Duodenal mucosa (tissue), 2 donors: ENCODE measurements around the gene RAPGEF5.

Experiments
- H3K27ac ChIP-seq: one replicate; pipeline ENCODE4 v1.7.0; 2013; ENCODE audit warnings: low read depth, low read length
- H3K27me3 ChIP-seq, 2 donors: one replicate each; pipeline ENCODE4 v1.7.0; 2013; ENCODE audit warnings: low read length in 2 of 2, control low read depth in 1 of 2; ENCODE audit not compliant: insufficient read depth in 2 of 2, control insufficient read depth in 1 of 2
- H3K36me3 ChIP-seq, 2 donors: one replicate each; pipeline ENCODE4 v1.7.0; 2013; ENCODE audit warnings: low read length in 2 of 2, control low read depth in 1 of 2; ENCODE audit not compliant: insufficient read depth in 2 of 2, control insufficient read depth in 1 of 2
- H3K4me1 ChIP-seq, 2 donors: one replicate each; pipeline ENCODE4 v1.7.0; 2013; ENCODE audit warnings: low read length in 2 of 2, control low read depth in 1 of 2; ENCODE audit not compliant: insufficient read depth in 2 of 2, control insufficient read depth in 1 of 2
- H3K4me3 ChIP-seq, 2 donors: one replicate each; pipeline ENCODE4 v1.7.0; 2013; ENCODE audit warnings: low read length in 2 of 2, low read depth in 1 of 2
- H3K9ac ChIP-seq, 2 donors: one replicate each; pipeline ENCODE4 v1.7.0; 2013; ENCODE audit warnings: low read length in 2 of 2, low read depth in 1 of 2
- H3K9me3 ChIP-seq, 2 donors: one replicate each; pipeline ENCODE4 v1.7.0; 2013; ENCODE audit warnings: low read length in 2 of 2, control low read depth in 1 of 2; ENCODE audit not compliant: control insufficient read depth in 1 of 2

The RAPGEF5 gene

GRCh38 chr7:22252936-22253536 is 103.9 kb downstream of the RAPGEF5 start:
- Histone ChIP-seq H3K36me3 (peaks cover 0 to 4% of the 10 kb centered on the region in 2 donors), H3K4me3 (no peak overlapping the region), H3K9me3 (no peaks in the 10 kb centered on the region), H3K4me1 (peaks cover 0 to 16% of the 10 kb centered on the region in 2 donors), H3K9ac (no peak overlapping the region), H3K27ac (no peak overlapping the region), H3K27me3 (no peaks in the 10 kb centered on the region)

GRCh38 chr7:22252016-22252415 is 104.9 kb downstream of the RAPGEF5 start:
- no peaks in the 10 kb centered on the region for H3K27me3 ChIP-seq
- H3K9ac ChIP-seq: no peak overlapping the region
- H3K4me3 ChIP-seq: no peak overlapping the region
- H3K4me1 ChIP-seq: peaks cover 0 to 16% of the 10 kb centered on the region in 2 donors
- H3K27ac ChIP-seq: no peak overlapping the region
- H3K9me3 ChIP-seq: no peaks in the 10 kb centered on the region
- peaks cover 0 to 4% of the 10 kb centered on the region in 2 donors for H3K36me3 ChIP-seq

DNA sequence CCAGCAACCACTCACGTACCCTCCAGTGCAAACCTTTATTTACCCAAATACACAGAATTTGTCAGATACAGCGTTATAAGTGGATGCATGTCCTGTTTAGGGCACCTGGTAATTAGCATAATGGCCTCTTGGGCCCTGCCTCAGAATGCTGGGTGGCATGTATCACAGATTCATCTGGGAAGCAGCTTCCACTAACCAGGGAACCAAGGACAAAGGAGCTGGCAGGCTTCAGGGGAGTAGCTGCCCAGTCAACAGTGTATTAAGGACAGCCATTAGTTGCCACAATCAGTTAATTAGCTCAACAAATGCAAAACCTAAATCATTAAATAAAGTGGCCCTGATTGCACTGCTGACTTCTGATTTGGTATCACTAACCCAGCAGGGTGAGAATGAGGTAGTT is 105.7 kb downstream of the RAPGEF5 start:
- peaks cover 0 to 1% of the 10 kb centered on the region in 2 donors for H3K9me3 ChIP-seq
- H3K9ac ChIP-seq: no peak overlapping the region
- peaks cover 0 to 4% of the 10 kb centered on the region in 2 donors for H3K36me3 ChIP-seq
- H3K4me3 ChIP-seq: no peak overlapping the region
- peaks cover 0 to 11% of the 10 kb centered on the region in 2 donors for H3K4me1 ChIP-seq
- H3K27ac ChIP-seq: no peak overlapping the region
- H3K27me3 ChIP-seq: no peaks in the 10 kb centered on the region

- Histone ChIP-seq H3K9me3 (peaks cover 0 to 7% of the 10 kb centered on the region in 2 donors), H3K27me3 (no peaks in the 10 kb centered on the region), H3K27ac (no peak overlapping the region), H3K4me3 (no peak overlapping the region), H3K9ac (no peak overlapping the region), H3K4me1 (peaks cover 0 to 4% of the 10 kb centered on the region in 2 donors), H3K36me3 (peaks cover 0 to 4% of the 10 kb centered on the region in 2 donors)
Observed at GRCh38 chr7:22250390-22250789, 106.6 kb downstream of the RAPGEF5 start.

GRCh38 chr7:22248111-22248809 is 108.7 kb downstream of the RAPGEF5 start:
- Histone ChIP-seq H3K4me3 (no peak overlapping the region), H3K27me3 (no peaks in the 10 kb centered on the region), H3K4me1 (peaks cover 0 to 4% of the 10 kb centered on the region in 2 donors), H3K9me3 (peaks cover 0 to 7% of the 10 kb centered on the region in 2 donors), H3K36me3 (no peaks in the 10 kb centered on the region), H3K27ac (no peak overlapping the region), H3K9ac (no peak overlapping the region)

DNA sequence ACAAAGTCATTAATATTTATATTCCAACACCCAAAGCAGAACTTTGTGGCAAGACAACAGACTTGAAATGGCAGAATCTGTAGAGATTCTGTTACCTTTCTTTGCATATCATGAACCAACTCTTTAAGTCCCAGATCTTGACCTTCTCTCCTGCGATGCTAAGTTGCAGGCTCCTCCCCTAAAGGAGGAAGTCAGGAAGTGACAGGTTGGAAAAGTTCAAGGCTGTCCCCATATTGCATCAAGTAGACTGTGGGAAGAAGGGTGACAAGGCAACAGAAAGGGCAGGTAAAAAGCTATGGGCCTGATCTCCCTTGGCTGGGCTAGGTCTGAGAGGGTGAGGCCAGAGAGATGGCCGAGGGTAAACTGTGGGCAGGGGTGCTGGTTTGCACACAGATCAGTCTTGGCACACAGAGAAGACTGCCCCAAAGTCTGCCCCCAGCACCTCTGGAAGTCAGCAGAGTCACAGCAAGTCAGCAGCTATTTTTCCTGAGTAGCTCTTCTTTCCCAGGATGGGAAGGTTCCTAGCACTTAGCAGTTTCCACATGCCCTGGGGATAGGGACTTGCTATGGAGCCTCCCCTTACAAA is 115.1 kb downstream of the RAPGEF5 start:
- H3K36me3 ChIP-seq: no peaks in the 10 kb centered on the region
- peaks cover 0 to 7% of the 10 kb centered on the region in 2 donors for H3K9me3 ChIP-seq
- H3K9ac ChIP-seq: no peak overlapping the region
- H3K4me3 ChIP-seq: no peak overlapping the region
- no peaks in the 10 kb centered on the region for H3K27me3 ChIP-seq
- no peak overlapping the region for H3K27ac ChIP-seq
- H3K4me1 ChIP-seq: no peaks in the 10 kb centered on the region

- no peak overlapping the region for H3K9ac ChIP-seq
- H3K9me3 ChIP-seq: peaks cover 0 to 4% of the 10 kb centered on the region in 2 donors
- no peak overlapping the region for H3K4me3 ChIP-seq
- H3K27me3 ChIP-seq: no peaks in the 10 kb centered on the region
- no peaks in the 10 kb centered on the region for H3K4me1 ChIP-seq
- H3K27ac ChIP-seq: no peak overlapping the region
- H3K36me3 ChIP-seq: no peaks in the 10 kb centered on the region
Observed at GRCh38 chr7:22240904-22241571, 115.9 kb downstream of the RAPGEF5 start.

- H3K36me3 ChIP-seq: no peaks in the 10 kb centered on the region
- no peaks in the 10 kb centered on the region for H3K27me3 ChIP-seq
- no peak overlapping the region for H3K4me3 ChIP-seq
- H3K9ac ChIP-seq: no peak overlapping the region
- H3K27ac ChIP-seq: no peak overlapping the region
- no peaks in the 10 kb centered on the region for H3K4me1 ChIP-seq
- H3K9me3 ChIP-seq: no peaks in the 10 kb centered on the region
Observed at GRCh38 chr7:22238354-22239311, 118.3 kb downstream of the RAPGEF5 start.

DNA sequence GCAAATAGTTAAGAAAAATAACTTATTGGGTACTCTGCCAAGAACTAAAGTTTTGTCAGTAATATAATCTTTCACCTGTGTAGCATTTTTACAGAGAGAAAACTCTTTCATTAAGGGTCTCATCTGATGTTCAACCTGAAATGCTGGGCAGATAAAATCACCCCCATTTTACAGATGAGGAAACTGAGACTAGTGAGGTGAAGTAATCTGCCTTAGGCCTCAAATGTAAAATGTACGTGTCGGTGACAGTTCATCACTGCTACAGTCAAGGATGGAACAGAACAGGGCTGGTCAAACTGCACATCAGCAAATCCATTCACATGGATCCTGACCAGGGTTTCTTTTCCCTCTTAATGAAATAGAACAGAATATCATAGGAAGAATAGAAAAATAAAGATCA is 121.8 kb downstream of the RAPGEF5 start:
- Histone ChIP-seq H3K9me3 (no peaks in the 10 kb centered on the region), H3K4me1 (no peaks in the 10 kb centered on the region), H3K9ac (no peak overlapping the region), H3K36me3 (peaks cover 0 to 5% of the 10 kb centered on the region in 2 donors), H3K27me3 (no peaks in the 10 kb centered on the region), H3K4me3 (no peak overlapping the region), H3K27ac (no peak overlapping the region)
